HCT116 (cell line): ENCODE measurements around the gene PBXIP1. TPM values are rescaled to one million over a fixed set of nuclear protein-coding genes. Genes with fewer than 3 reads are reported as not detected.

ENCODE experiments used
- ATAC-seq: fragments of 200-7000 bp; cut with Tn5 transposase; 2 replicates; pipeline ENCODE4 v1.9.1; 2020; ENCODE audit warnings: mild to moderate bottlenecking, moderate library complexity
- BruUV-seq: library from RNA; stranded (reverse); fragments of 400-500 nt; replicated peaks from 2 replicates; lab custom pipeline; 2021; lab: Mats Ljungman, UMichigan
- CTCF ChIA-PET: fragments of 300-600 bp; sonication (Branson Sonifier 250); formaldehyde crosslinking; loops from one replicate; lab custom pipeline; 2021; ENCODE audit warnings: antibody characterized with exemption; lab: Charles Lee
- POLR2A ChIA-PET: fragments of 300-600, 350-600 bp; sonication (Branson Sonifier 250); formaldehyde crosslinking; loops from one replicate; lab custom pipeline; 2021; ENCODE audit warnings: antibody characterized with exemption; lab: Charles Lee
- RAD21 ChIA-PET, 2 experiments: fragments of 300-600 bp; sonication (Branson Sonifier 250); formaldehyde crosslinking; loops; one replicate each; lab custom pipeline; 2023; ENCODE audit warnings: low total read pairs in 2 of 2; ENCODE audit not compliant: uncharacterized antibody in 2 of 2, unreplicated experiment in 2 of 2, low non-redundant PET in 1 of 2; lab: Charles Lee
- DNase-seq: peaks from one replicate; pipeline ENCODE4 v3.0.0-alpha.2; 2010; ENCODE audit warnings: low read depth, low spot score
- H2AFZ ChIP-seq: fragments of 200-600 bp; shearing (Covaris generic), sonication (generic); 2 replicates; pipeline ENCODE4 v1.6.1; 2017; ENCODE audit warnings: low read depth, mixed run types, mixed read lengths, antibody characterized with exemption, low read length; ENCODE audit not compliant: poor library complexity, severe bottlenecking
- H3K27ac ChIP-seq: 2 replicates; pipeline ENCODE4 v1.5.1; 2012; ENCODE audit warnings: low read depth, low read length
- H3K27me3 ChIP-seq: fragments of 200-600 bp; sonication (generic); 2 replicates; pipeline ENCODE4 v1.6.1; 2016; ENCODE audit warnings: mixed run types, low read length, mixed read lengths; ENCODE audit not compliant: insufficient read depth
- H3K36me3 ChIP-seq, 2 experiments: fragments of 200-500 bp in 1 of 2; fragments of 200-600 bp in 1 of 2; sonication (Bioruptor generic) in 1 of 2; sonication (generic) in 1 of 2; 2 replicates each; pipeline versions ENCODE4 v1.5.1 to v1.6.1; 2014 to 2016; ENCODE audit warnings: low read length in 2 of 2, inconsistent platforms in 1 of 2, mixed read lengths in 1 of 2, mixed run types in 1 of 2; ENCODE audit not compliant: insufficient read depth in 2 of 2, control insufficient read depth in 1 of 2
- H3K4me1 ChIP-seq, 2 experiments: fragments of 200-600 bp in 1 of 2; sonication (generic) in 1 of 2; 2 replicates each; pipeline versions ENCODE4 v1.5.1 to v1.6.1; 2012 to 2017; ENCODE audit warnings: low read length in 2 of 2, inconsistent platforms in 1 of 2, mild to moderate bottlenecking in 1 of 2, mixed read lengths in 1 of 2, mixed run types in 1 of 2, moderate library complexity in 1 of 2; ENCODE audit not compliant: insufficient read depth in 2 of 2, control insufficient read depth in 1 of 2
- H3K4me2 ChIP-seq: fragments of 200-600 bp; sonication (generic); 2 replicates; pipeline ENCODE4 v1.6.1; 2017; ENCODE audit warnings: mixed run types, low read length, mixed read lengths
- H3K4me3 ChIP-seq, 2 experiments: fragments of 200-600 bp in 1 of 2; sonication (generic) in 1 of 2; replicated peaks in 1 of 2; 2 replicates each; pipeline ENCODE4 v1.5.1; 2011 to 2016; ENCODE audit warnings: low read length in 2 of 2, control low read depth in 1 of 2, low read depth in 1 of 2, mild to moderate bottlenecking in 1 of 2, mixed read lengths in 1 of 2, mixed run types in 1 of 2
- H3K79me2 ChIP-seq: fragments of 200-600 bp; sonication (generic); 2 replicates; pipeline ENCODE4 v1.6.1; 2017; ENCODE audit warnings: mild to moderate bottlenecking, mixed run types, low read length, moderate library complexity, mixed read lengths; ENCODE audit not compliant: insufficient read depth
- H3K9ac ChIP-seq: fragments of 200-600 bp; sonication (generic); 2 replicates; pipeline ENCODE4 v1.6.1; 2016; ENCODE audit warnings: low read length, mixed read lengths
- H3K9me2 ChIP-seq: fragments of 200-600 bp; sonication (generic), shearing (Covaris generic); 2 replicates; pipeline ENCODE4 v1.6.1; 2017; ENCODE audit warnings: mixed run types, mild to moderate bottlenecking, moderate library complexity; ENCODE audit not compliant: insufficient read depth
- H3K9me3 ChIP-seq, 2 experiments: fragments of 200-500 bp in 1 of 2; fragments of 200-600 bp in 1 of 2; sonication (Bioruptor generic) in 1 of 2; sonication (generic) in 1 of 2; 2 replicates each; pipeline ENCODE4 v1.6.1; 2014 to 2017; ENCODE audit warnings: low read length in 2 of 2, mixed read lengths in 2 of 2, inconsistent platforms in 1 of 2, low read depth in 1 of 2, mild to moderate bottlenecking in 1 of 2, mixed run types in 1 of 2, moderate library complexity in 1 of 2; ENCODE audit not compliant: control insufficient read depth in 1 of 2, insufficient read depth in 1 of 2
- H4K20me1 ChIP-seq: fragments of 200-600 bp; sonication (generic), shearing (Covaris generic); 2 replicates; pipeline ENCODE4 v1.6.1; 2017; ENCODE audit warnings: mixed run types, mild to moderate bottlenecking, moderate library complexity; ENCODE audit not compliant: insufficient read depth
- CBX3 ChIP-seq: IDR thresholded peaks from 2 replicates; pipeline ENCODE4 v1.6.1; 2012; ENCODE audit warnings: low read depth
- CEBPB ChIP-seq: IDR thresholded peaks from 2 replicates; pipeline ENCODE4 v1.6.1; 2012; ENCODE audit warnings: low read depth
- EGR1 ChIP-seq: IDR thresholded peaks from 2 replicates; pipeline ENCODE4 v1.6.1; 2012; ENCODE audit warnings: low read depth
- ELF1 ChIP-seq: IDR thresholded peaks from 2 replicates; pipeline ENCODE4 v1.6.1; 2012; ENCODE audit warnings: low read depth, borderline replicate concordance
- EZH2phosphoT487 ChIP-seq: fragments of 200-600 bp; IDR thresholded peaks from 2 replicates; pipeline ENCODE4 v1.6.1; 2018; ENCODE audit warnings: antibody characterized with exemption, borderline replicate concordance
- FOSL1 ChIP-seq: IDR thresholded peaks from 2 replicates; pipeline ENCODE4 v1.6.1; 2012; ENCODE audit warnings: low read depth
- JUND ChIP-seq: IDR thresholded peaks from 2 replicates; pipeline ENCODE4 v1.6.1; 2012
- POLR2A ChIP-seq: IDR thresholded peaks from 2 replicates; pipeline ENCODE4 v1.7.0; 2011; ENCODE audit warnings: borderline replicate concordance; ENCODE audit not compliant: insufficient read depth, insufficient read length; ENCODE audit errors: extremely low read depth
- POLR2AphosphoS5 ChIP-seq: IDR thresholded peaks from 2 replicates; pipeline ENCODE4 v1.6.1; 2011; ENCODE audit warnings: mild to moderate bottlenecking, low read depth, low read length, moderate library complexity
- RAD21 ChIP-seq: IDR thresholded peaks from 2 replicates; pipeline ENCODE4 v1.6.1; 2012; ENCODE audit warnings: low read depth, mild to moderate bottlenecking
- SIN3A ChIP-seq: IDR thresholded peaks from 2 replicates; pipeline ENCODE4 v1.6.1; 2012; ENCODE audit warnings: low read depth
- SRF ChIP-seq: IDR thresholded peaks from 2 replicates; pipeline ENCODE4 v1.6.1; 2012; ENCODE audit warnings: low read depth
- TCF7L2 ChIP-seq: IDR thresholded peaks from 2 replicates; pipeline ENCODE4 v1.7.0; 2011; ENCODE audit warnings: borderline replicate concordance, inconsistent platforms; ENCODE audit not compliant: insufficient read depth, insufficient read length; ENCODE audit errors: extremely low read depth
- ZFX ChIP-seq: fragments of 450-650 bp; IDR thresholded peaks from 2 replicates; pipeline ENCODE4 v1.6.1; 2017
- intact Hi-C: fragments of 100-400 bp; cut with micrococcal nuclease; formaldehyde crosslinking; loops from 2 replicates; pipeline ENCODE4 v1.10.0; 2022
- total RNA-seq: library from RNA; stranded (reverse); gene quantifications from one replicate; pipeline ENCODE4 v1.2.1, GENCODE V29; 2021; ENCODE audit not compliant: unreplicated experiment
- TF ChIP-seq, protein P1 (sequence below): IDR thresholded peaks from 2 replicates; pipeline ENCODE4 v1.6.1; 2012
- TF ChIP-seq, protein P2 (sequence below): IDR thresholded peaks from 2 replicates; pipeline ENCODE4 v1.6.1; 2012
- TF ChIP-seq, protein P3 (sequence below): IDR thresholded peaks from 2 replicates; pipeline ENCODE4 v1.6.1; 2012; ENCODE audit warnings: low read depth
- TF ChIP-seq, protein P4 (sequence below): IDR thresholded peaks from 2 replicates; pipeline ENCODE4 v1.6.1; 2011; ENCODE audit warnings: mild to moderate bottlenecking, low read length, moderate library complexity; ENCODE audit not compliant: insufficient replicate concordance; ENCODE audit errors: extremely low read depth
- TF ChIP-seq, protein P5 (sequence below), 3 experiments: fragments of 200-600 bp in 1 of 3; sonication (generic) in 1 of 3; IDR thresholded peaks in 2 of 3; conservative IDR thresholded peaks in 1 of 3; 2 replicates each; pipeline ENCODE4 v1.5.1; 2012 to 2017; ENCODE audit warnings: low read depth in 2 of 3, low read length in 2 of 3, antibody characterized with exemption in 1 of 3, borderline replicate concordance in 1 of 3, control low read depth in 1 of 3, mild to moderate bottlenecking in 1 of 3, mixed read lengths in 1 of 3, mixed run types in 1 of 3, moderate library complexity in 1 of 3; ENCODE audit not compliant: insufficient read depth in 1 of 3

Gene PBXIP1
- total RNA-seq, 1 experiment from 2014 or later, result 12.6 TPM

DNA sequence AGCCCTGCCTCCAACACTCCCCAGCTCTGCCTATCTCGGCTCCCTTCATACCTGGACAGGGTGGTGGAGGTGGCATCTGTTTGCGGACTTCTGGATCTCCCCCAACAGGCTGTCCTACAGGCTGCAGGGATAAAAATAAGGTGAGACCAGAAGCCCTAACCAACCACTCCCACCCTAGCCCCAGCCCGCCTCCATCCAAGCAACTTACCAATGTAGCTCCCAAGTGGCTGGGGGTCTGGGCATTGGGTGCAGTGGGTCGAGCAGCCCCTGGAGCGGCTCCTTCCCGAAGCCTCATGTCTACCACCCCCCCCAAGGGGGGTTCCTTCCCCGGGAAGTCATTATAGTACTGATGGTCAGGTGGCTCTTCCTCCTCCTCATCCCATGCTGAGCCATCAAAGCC is 10.2 kb upstream of the PBXIP1 start:
- Histone ChIP-seq H3K27ac (no peak overlapping the region), H3K9me3 (no peaks in the 10 kb centered on the region), H2AFZ (no peak overlapping the region), H3K79me2 (peaks cover 60% of the 10 kb centered on the region), H3K36me3 (peaks cover 26 to 55% of the 10 kb centered on the region in 2 experiments; a peak in 3 of 4 replicates), H3K4me1 (peaks cover 24 to 52% of the 10 kb centered on the region in 2 experiments), H3K9me2 (no peaks in the 10 kb centered on the region), H4K20me1 (no peaks in the 10 kb centered on the region), H3K4me2 (no peak overlapping the region), H3K27me3 (no peaks in the 10 kb centered on the region), H3K4me3 (no peak overlapping the region), H3K9ac (no peak overlapping the region)
- TF ChIP-seq, protein P1, sequence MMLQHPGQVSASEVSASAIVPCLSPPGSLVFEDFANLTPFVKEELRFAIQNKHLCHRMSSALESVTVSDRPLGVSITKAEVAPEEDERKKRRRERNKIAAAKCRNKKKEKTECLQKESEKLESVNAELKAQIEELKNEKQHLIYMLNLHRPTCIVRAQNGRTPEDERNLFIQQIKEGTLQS, result no peak
- TF ChIP-seq, protein P2, sequence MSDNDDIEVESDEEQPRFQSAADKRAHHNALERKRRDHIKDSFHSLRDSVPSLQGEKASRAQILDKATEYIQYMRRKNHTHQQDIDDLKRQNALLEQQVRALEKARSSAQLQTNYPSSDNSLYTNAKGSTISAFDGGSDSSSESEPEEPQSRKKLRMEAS, result no peak
- TF ChIP-seq, protein P3, sequence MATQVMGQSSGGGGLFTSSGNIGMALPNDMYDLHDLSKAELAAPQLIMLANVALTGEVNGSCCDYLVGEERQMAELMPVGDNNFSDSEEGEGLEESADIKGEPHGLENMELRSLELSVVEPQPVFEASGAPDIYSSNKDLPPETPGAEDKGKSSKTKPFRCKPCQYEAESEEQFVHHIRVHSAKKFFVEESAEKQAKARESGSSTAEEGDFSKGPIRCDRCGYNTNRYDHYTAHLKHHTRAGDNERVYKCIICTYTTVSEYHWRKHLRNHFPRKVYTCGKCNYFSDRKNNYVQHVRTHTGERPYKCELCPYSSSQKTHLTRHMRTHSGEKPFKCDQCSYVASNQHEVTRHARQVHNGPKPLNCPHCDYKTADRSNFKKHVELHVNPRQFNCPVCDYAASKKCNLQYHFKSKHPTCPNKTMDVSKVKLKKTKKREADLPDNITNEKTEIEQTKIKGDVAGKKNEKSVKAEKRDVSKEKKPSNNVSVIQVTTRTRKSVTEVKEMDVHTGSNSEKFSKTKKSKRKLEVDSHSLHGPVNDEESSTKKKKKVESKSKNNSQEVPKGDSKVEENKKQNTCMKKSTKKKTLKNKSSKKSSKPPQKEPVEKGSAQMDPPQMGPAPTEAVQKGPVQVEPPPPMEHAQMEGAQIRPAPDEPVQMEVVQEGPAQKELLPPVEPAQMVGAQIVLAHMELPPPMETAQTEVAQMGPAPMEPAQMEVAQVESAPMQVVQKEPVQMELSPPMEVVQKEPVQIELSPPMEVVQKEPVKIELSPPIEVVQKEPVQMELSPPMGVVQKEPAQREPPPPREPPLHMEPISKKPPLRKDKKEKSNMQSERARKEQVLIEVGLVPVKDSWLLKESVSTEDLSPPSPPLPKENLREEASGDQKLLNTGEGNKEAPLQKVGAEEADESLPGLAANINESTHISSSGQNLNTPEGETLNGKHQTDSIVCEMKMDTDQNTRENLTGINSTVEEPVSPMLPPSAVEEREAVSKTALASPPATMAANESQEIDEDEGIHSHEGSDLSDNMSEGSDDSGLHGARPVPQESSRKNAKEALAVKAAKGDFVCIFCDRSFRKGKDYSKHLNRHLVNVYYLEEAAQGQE, result no peak
- TF ChIP-seq POLR2AphosphoS5 (no peak), EZH2phosphoT487 (no peak), CBX3 (no peak), ELF1 (no peak), POLR2A (no peak), CEBPB (no peak), RAD21 (no peak), TCF7L2 (no peak), EGR1 (no peak), ZFX (no peak), SRF (no peak), SIN3A (no peak), JUND (no peak), FOSL1 (no peak)
- TF ChIP-seq, protein P4, sequence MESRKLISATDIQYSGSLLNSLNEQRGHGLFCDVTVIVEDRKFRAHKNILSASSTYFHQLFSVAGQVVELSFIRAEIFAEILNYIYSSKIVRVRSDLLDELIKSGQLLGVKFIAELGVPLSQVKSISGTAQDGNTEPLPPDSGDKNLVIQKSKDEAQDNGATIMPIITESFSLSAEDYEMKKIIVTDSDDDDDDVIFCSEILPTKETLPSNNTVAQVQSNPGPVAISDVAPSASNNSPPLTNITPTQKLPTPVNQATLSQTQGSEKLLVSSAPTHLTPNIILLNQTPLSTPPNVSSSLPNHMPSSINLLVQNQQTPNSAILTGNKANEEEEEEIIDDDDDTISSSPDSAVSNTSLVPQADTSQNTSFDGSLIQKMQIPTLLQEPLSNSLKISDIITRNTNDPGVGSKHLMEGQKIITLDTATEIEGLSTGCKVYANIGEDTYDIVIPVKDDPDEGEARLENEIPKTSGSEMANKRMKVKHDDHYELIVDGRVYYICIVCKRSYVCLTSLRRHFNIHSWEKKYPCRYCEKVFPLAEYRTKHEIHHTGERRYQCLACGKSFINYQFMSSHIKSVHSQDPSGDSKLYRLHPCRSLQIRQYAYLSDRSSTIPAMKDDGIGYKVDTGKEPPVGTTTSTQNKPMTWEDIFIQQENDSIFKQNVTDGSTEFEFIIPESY, result no peak
- TF ChIP-seq, protein P5, sequence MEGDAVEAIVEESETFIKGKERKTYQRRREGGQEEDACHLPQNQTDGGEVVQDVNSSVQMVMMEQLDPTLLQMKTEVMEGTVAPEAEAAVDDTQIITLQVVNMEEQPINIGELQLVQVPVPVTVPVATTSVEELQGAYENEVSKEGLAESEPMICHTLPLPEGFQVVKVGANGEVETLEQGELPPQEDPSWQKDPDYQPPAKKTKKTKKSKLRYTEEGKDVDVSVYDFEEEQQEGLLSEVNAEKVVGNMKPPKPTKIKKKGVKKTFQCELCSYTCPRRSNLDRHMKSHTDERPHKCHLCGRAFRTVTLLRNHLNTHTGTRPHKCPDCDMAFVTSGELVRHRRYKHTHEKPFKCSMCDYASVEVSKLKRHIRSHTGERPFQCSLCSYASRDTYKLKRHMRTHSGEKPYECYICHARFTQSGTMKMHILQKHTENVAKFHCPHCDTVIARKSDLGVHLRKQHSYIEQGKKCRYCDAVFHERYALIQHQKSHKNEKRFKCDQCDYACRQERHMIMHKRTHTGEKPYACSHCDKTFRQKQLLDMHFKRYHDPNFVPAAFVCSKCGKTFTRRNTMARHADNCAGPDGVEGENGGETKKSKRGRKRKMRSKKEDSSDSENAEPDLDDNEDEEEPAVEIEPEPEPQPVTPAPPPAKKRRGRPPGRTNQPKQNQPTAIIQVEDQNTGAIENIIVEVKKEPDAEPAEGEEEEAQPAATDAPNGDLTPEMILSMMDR (IDR thresholded peaks at IDR 0.05 in 2 of 3, conservative IDR thresholded peaks at IDR 0.05 in 1 of 3; ENCODE audit: borderline replicate concordance in 1 of 3, insufficient read depth in 1 of 3, low read depth in 2 of 3, low read length in 2 of 3), result no peak
- RAD21 ChIA-PET, result no interaction called here
- POLR2A ChIA-PET, result no interaction called here
- intact Hi-C loops, result no loop called here
- DNase-seq (no peak), ATAC-seq (no peak)
- CTCF ChIA-PET, result no interaction called here
- BruUV-seq, result no TSS peak
